H9 (cell line): ENCODE measurements around the gene PEX10. TPM values are rescaled to one million over a fixed set of nuclear protein-coding genes. Genes with fewer than 3 reads are reported as not detected.

ENCODE experiments used
- DNase-seq: peaks from one replicate; pipeline ENCODE4 v3.0.0-alpha.2; 2017
- H2AFZ ChIP-seq: one replicate; pipeline ENCODE4 v1.6.1; 2013; ENCODE audit warnings: mild to moderate bottlenecking, low read length, control low read depth, moderate library complexity
- H2AK5ac ChIP-seq: 2 replicates; pipeline ENCODE4 v1.6.1; 2013; ENCODE audit warnings: low read length, control low read depth, mixed read lengths; ENCODE audit not compliant: insufficient read length
- H2BK120ac ChIP-seq: one replicate; pipeline ENCODE4 v1.6.1; 2013; ENCODE audit warnings: low read depth, mild to moderate bottlenecking, low read length, control low read depth, inconsistent platforms; ENCODE audit not compliant: poor library complexity, severe bottlenecking
- H2BK12ac ChIP-seq: 2 replicates; pipeline ENCODE4 v1.6.1; 2013; ENCODE audit warnings: low read length, control low read depth, mixed read lengths, low read depth; ENCODE audit not compliant: insufficient read length
- H2BK15ac ChIP-seq: 2 replicates; pipeline ENCODE4 v1.6.1; 2013; ENCODE audit warnings: low read depth, low read length, control low read depth
- H2BK20ac ChIP-seq: one replicate; pipeline ENCODE4 v1.6.1; 2013; ENCODE audit warnings: low read depth, mild to moderate bottlenecking, low read length, control low read depth, inconsistent platforms; ENCODE audit not compliant: poor library complexity, severe bottlenecking
- H2BK5ac ChIP-seq: 2 replicates; pipeline ENCODE4 v1.6.1; 2013; ENCODE audit warnings: low read length, control low read depth, mixed read lengths; ENCODE audit not compliant: insufficient read length
- H3K14ac ChIP-seq: 2 replicates; pipeline ENCODE4 v1.6.1; 2013; ENCODE audit warnings: low read length, control low read depth; ENCODE audit not compliant: insufficient read depth
- H3K18ac ChIP-seq: 2 replicates; pipeline ENCODE4 v1.6.1; 2013; ENCODE audit warnings: low read depth, mild to moderate bottlenecking, mixed read lengths, low read length, control low read depth; ENCODE audit not compliant: insufficient read length
- H3K23ac ChIP-seq: 2 replicates; pipeline ENCODE4 v1.6.1; 2013; ENCODE audit warnings: low read length, control low read depth, mixed read lengths, low read depth; ENCODE audit not compliant: insufficient read length
- H3K23me2 ChIP-seq: 2 replicates; pipeline ENCODE4 v1.6.1; 2013; ENCODE audit warnings: low read depth, mild to moderate bottlenecking, mixed read lengths, low read length, control low read depth; ENCODE audit not compliant: insufficient read length, poor library complexity, severe bottlenecking
- H3K27ac ChIP-seq: 2 replicates; pipeline ENCODE4 v1.5.1; 2013; ENCODE audit warnings: low read length, control low read depth, mixed read lengths, low read depth; ENCODE audit not compliant: insufficient read length
- H3K27me3 ChIP-seq: 2 replicates; pipeline ENCODE4 v1.6.1; 2013; ENCODE audit warnings: low read length, control low read depth, inconsistent platforms; ENCODE audit not compliant: insufficient read depth
- H3K4ac ChIP-seq: 2 replicates; pipeline ENCODE4 v1.6.1; 2013; ENCODE audit warnings: low read depth, mild to moderate bottlenecking, control low read depth, inconsistent platforms, low read length, moderate library complexity
- H3K4me1 ChIP-seq: 2 replicates; pipeline ENCODE4 v1.6.1; 2013; ENCODE audit warnings: low read length, control low read depth, inconsistent platforms; ENCODE audit not compliant: insufficient read depth
- H3K4me2 ChIP-seq: 2 replicates; pipeline ENCODE4 v1.6.1; 2013; ENCODE audit warnings: low read length, control low read depth, mixed read lengths; ENCODE audit not compliant: insufficient read length, insufficient read depth
- H3K56ac ChIP-seq: 2 replicates; pipeline ENCODE4 v1.6.1; 2013; ENCODE audit warnings: low read depth, mild to moderate bottlenecking, mixed read lengths, low read length, control low read depth; ENCODE audit not compliant: insufficient read length
- H3K79me1 ChIP-seq: 2 replicates; pipeline ENCODE4 v1.6.1; 2013; ENCODE audit warnings: low read depth, mild to moderate bottlenecking, moderate library complexity, low read length, control low read depth, inconsistent platforms; ENCODE audit not compliant: insufficient read depth, poor library complexity, severe bottlenecking
- H3K79me2 ChIP-seq: 2 replicates; pipeline ENCODE4 v1.6.1; 2013; ENCODE audit warnings: low read length, control low read depth, inconsistent platforms; ENCODE audit not compliant: insufficient read depth
- H3K9ac ChIP-seq: 2 replicates; pipeline ENCODE4 v1.6.1; 2013; ENCODE audit warnings: low read length, control low read depth, mixed read lengths; ENCODE audit not compliant: insufficient read length; ENCODE audit errors: extremely low read depth
- H3K9me3 ChIP-seq: one replicate; pipeline ENCODE4 v1.6.1; 2013; ENCODE audit warnings: low read depth, low read length, inconsistent platforms; ENCODE audit not compliant: control insufficient read depth
- H3T11ph ChIP-seq: one replicate; pipeline ENCODE4 v1.6.1; 2013; ENCODE audit warnings: mild to moderate bottlenecking, low read length, control low read depth, inconsistent platforms
- H4K20me1 ChIP-seq: one replicate; pipeline ENCODE4 v1.6.1; 2013; ENCODE audit not compliant: control insufficient read depth, insufficient read length, insufficient read depth
- H4K5ac ChIP-seq: 2 replicates; pipeline ENCODE4 v1.6.1; 2013; ENCODE audit warnings: low read depth, mild to moderate bottlenecking, mixed read lengths, low read length, control low read depth; ENCODE audit not compliant: insufficient read length
- H4K8ac ChIP-seq: replicated peaks from 2 replicates; pipeline ENCODE4 v1.6.1; 2013; ENCODE audit warnings: low read length, control low read depth, mixed read lengths, low read depth; ENCODE audit not compliant: insufficient read length
- H4K91ac ChIP-seq: 2 replicates; pipeline ENCODE4 v1.6.1; 2013; ENCODE audit warnings: low read depth, mild to moderate bottlenecking, moderate library complexity, mixed read lengths, low read length, control low read depth; ENCODE audit not compliant: insufficient read length
- H3K27ac Mint-ChIP-seq, 3 experiments: 2 replicates in 2 of 3; 3 replicates in 1 of 3; pipeline ENCODE4 v1.8.0; 2020 to 2021; ENCODE audit warnings: mixed read lengths in 3 of 3, mild to moderate bottlenecking in 1 of 3, moderate library complexity in 1 of 3
- H3K27me3 Mint-ChIP-seq: 2 replicates; pipeline ENCODE4 v1.8.0; 2021; ENCODE audit warnings: low read depth, mild to moderate bottlenecking, moderate library complexity, mixed read lengths
- H3K36me3 Mint-ChIP-seq, 3 experiments: 2 replicates in 2 of 3; 3 replicates in 1 of 3; pipeline ENCODE4 v1.8.0; 2020 to 2021; ENCODE audit warnings: low read depth in 3 of 3, mixed read lengths in 3 of 3; ENCODE audit not compliant: insufficient read depth in 1 of 3
- H3K4me1 Mint-ChIP-seq, 2 experiments: 2 replicates each; pipeline ENCODE4 v1.8.0; 2020; ENCODE audit warnings: mixed read lengths in 2 of 2
- H3K4me3 Mint-ChIP-seq, 2 experiments: 2 replicates in 1 of 2; 3 replicates in 1 of 2; pipeline ENCODE4 v1.8.0; 2020 to 2021; ENCODE audit warnings: mild to moderate bottlenecking in 2 of 2, mixed read lengths in 2 of 2, moderate library complexity in 1 of 2
- H3K9me3 Mint-ChIP-seq, 2 experiments: 2 replicates in 1 of 2; 3 replicates in 1 of 2; pipeline ENCODE4 v1.8.0; 2020; ENCODE audit warnings: mild to moderate bottlenecking in 2 of 2, mixed read lengths in 2 of 2, moderate library complexity in 1 of 2
- CTCF ChIP-seq: fragments of 200-600 bp; sonication (generic); conservative IDR thresholded peaks from 3 replicates; pipeline ENCODE4 v1.8.0; 2021; ENCODE audit warnings: antibody characterized with exemption, mild to moderate bottlenecking
- WGBS: extraction: QIAGEN DNeasy Blood & Tissue Kit; methylation state at CpG from one replicate; pipeline ENCODE4 v1.1.7; 2013; ENCODE audit warnings: missing lambda C conversion rate, low lambda C conversion rate, mixed read lengths; ENCODE audit not compliant: insufficient read length; ENCODE audit errors: extremely low coverage; 5-methylcytosine and 5-hydroxymethylcytosine counted together
- total RNA-seq: library from RNA; stranded (reverse); gene quantifications from 2 replicates; pipeline ENCODE4 v1.2.1, GENCODE V29; 2021

Gene PEX10
- total RNA-seq, 1 experiment from 2014 or later = 34.4 TPM

DNA sequence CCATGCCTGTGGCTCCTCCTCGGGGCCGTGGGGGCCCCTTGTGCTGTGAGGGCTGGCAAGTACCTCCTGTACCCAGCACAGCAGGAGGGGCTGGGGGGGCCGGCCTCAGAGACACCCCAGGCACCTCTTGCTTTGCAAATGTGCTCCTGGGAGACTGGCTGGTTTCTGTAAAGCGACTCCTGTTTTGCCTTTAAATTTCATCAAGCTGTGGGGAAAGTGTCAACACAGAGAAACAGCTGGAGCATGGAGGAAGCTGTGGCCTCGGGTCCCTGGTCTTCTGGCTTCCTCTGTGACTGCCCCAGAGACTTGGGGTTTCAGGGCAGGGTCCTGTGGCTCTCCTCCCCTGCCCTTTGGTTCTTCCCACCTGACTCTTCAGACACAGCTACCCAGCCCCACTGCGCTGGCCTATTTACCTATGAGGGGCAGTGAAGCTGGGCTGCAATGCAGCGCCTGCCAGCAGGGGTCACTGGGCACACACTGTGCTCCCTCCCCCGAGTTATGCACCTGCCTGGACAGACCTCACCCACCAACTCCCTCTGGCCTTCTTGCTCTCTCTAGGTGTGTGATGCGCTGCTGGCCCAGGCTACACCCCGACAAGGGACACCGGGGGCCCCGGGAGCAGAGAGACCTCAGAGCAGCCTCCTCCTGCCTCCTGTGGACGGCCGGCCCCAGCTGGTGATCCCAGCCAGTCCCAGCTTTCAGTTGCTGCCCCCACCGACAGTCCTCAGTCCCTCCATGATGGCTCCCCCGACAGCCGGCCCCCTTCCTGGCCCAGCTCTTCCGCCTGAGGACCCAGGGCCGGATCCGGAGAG lies 17.6 kb upstream of the PEX10 start:
- Histone ChIP-seq H3K4me2 (no peak overlapping the region), H4K8ac (no peak overlapping the region), H3K27ac (no peak overlapping the region), H2BK15ac (no peak overlapping the region), H3K9ac (no peak overlapping the region), H2BK5ac (no peak overlapping the region), H2BK20ac (no peak overlapping the region), H3K23me2 (no peaks in the 10 kb centered on the region), H3K18ac (no peak overlapping the region), H3K79me1 (no peaks in the 10 kb centered on the region), H3K23ac (no peak overlapping the region), H2BK12ac (no peak overlapping the region), H4K5ac (no peak overlapping the region), H2BK120ac (no peak overlapping the region), H4K20me1 (no peaks in the 10 kb centered on the region), H3T11ph (no peak overlapping the region), H3K79me2 (no peaks in the 10 kb centered on the region), H3K27me3 (no peaks in the 10 kb centered on the region), H3K4ac (no peak overlapping the region), H4K91ac (no peak overlapping the region), H3K4me1 (no peaks in the 10 kb centered on the region), H2AFZ (no peak overlapping the region), H3K9me3 (no peaks in the 10 kb centered on the region), H2AK5ac (no peak overlapping the region), H3K56ac (no peak overlapping the region), H3K14ac (no peak overlapping the region)
- TF ChIP-seq CTCF = peak; percentile 68
- 0 out of 4 replicates have a peak, but pooled peaks cover 0 to 4% of the 10 kb centered on the region in 2 experiments for H3K4me1 Mint-ChIP-seq
- no peak overlapping the region for H3K27ac Mint-ChIP-seq
- no CpG with 5 or more reads among the region's 20 CpGs for WGBS
- peaks cover 9 to 15% of the 10 kb centered on the region in 2 experiments for H3K9me3 Mint-ChIP-seq
- DNase-seq = peak; percentile 47
- peaks cover 32% of the 10 kb centered on the region for H3K27me3 Mint-ChIP-seq
- no peak overlapping the region for H3K4me3 Mint-ChIP-seq
- no peaks in the 10 kb centered on the region; a peak in 1 of 7 replicates for H3K36me3 Mint-ChIP-seq
